ENCODE measurements around the gene B3GNT3. TPM values are rescaled to one million over a fixed set of nuclear protein-coding genes. Genes with fewer than 3 reads are reported as not detected.

Gene B3GNT3
- total RNA-seq, 3 donors from 2014 or later: 0.32 to 6.9 (median 2.0) TPM

- Histone ChIP-seq H3K4me3 (no peak overlapping the region), H3K27me3 (no peaks in the 10 kb centered on the region), H3K4me1 (no peaks in the 10 kb centered on the region), H3K27ac (no peak overlapping the region), H3K36me3 (no peaks in the 10 kb centered on the region), H3K9me3 (no peaks in the 10 kb centered on the region)
- DNase-seq (ENCODE audit: low spot score in 2 of 2): no peak
- intact Hi-C loops (cut with DNase I; ENCODE audit: low total_unique reads): no loop called here
- TF ChIP-seq, protein P1, sequence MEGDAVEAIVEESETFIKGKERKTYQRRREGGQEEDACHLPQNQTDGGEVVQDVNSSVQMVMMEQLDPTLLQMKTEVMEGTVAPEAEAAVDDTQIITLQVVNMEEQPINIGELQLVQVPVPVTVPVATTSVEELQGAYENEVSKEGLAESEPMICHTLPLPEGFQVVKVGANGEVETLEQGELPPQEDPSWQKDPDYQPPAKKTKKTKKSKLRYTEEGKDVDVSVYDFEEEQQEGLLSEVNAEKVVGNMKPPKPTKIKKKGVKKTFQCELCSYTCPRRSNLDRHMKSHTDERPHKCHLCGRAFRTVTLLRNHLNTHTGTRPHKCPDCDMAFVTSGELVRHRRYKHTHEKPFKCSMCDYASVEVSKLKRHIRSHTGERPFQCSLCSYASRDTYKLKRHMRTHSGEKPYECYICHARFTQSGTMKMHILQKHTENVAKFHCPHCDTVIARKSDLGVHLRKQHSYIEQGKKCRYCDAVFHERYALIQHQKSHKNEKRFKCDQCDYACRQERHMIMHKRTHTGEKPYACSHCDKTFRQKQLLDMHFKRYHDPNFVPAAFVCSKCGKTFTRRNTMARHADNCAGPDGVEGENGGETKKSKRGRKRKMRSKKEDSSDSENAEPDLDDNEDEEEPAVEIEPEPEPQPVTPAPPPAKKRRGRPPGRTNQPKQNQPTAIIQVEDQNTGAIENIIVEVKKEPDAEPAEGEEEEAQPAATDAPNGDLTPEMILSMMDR (IDR thresholded peaks at IDR 0.05): no peak
- TF ChIP-seq POLR2AphosphoS5 (IDR thresholded peaks at IDR 0.05) (no peak), POLR2A (IDR thresholded peaks at IDR 0.05) (no peak)
Observed at GRCh38 chr19:17832443-17833208, 37.7 kb downstream of the B3GNT3 start.

- no peak for TF ChIP-seq POLR2AphosphoS5 (IDR thresholded peaks at IDR 0.05)
- TF ChIP-seq, protein P1 (IDR thresholded peaks at IDR 0.05): no peak
- no peak for TF ChIP-seq POLR2A (IDR thresholded peaks at IDR 0.05)
- intact Hi-C loops (cut with DNase I; ENCODE audit: low total_unique reads): no loop called here
Observed at GRCh38 chr19:17834350-17835181, 39.6 kb downstream of the B3GNT3 start.

GRCh38 chr19:17835182-17836006 is 40.5 kb downstream of the B3GNT3 start:
- H3K4me3 ChIP-seq: no peak overlapping the region
- intact Hi-C loops (cut with DNase I; ENCODE audit: low total_unique reads): no loop called here
- no peak for DNase-seq (ENCODE audit: low spot score in 2 of 2)
- no peaks in the 10 kb centered on the region for H3K27me3 ChIP-seq
- H3K9me3 ChIP-seq: no peaks in the 10 kb centered on the region
- H3K27ac ChIP-seq: no peak overlapping the region
- TF ChIP-seq POLR2A (IDR thresholded peaks at IDR 0.05): no peak
- TF ChIP-seq, protein P1 (IDR thresholded peaks at IDR 0.05): no peak
- TF ChIP-seq POLR2AphosphoS5 (IDR thresholded peaks at IDR 0.05): no peak
- no peaks in the 10 kb centered on the region for H3K36me3 ChIP-seq
- no peaks in the 10 kb centered on the region for H3K4me1 ChIP-seq

More at GRCh38 chr19:17834350-17835181, 39.6 kb downstream of the B3GNT3 start:
- H3K9me3 ChIP-seq: no peaks in the 10 kb centered on the region
- H3K36me3 ChIP-seq: no peaks in the 10 kb centered on the region
- H3K27ac ChIP-seq: no peak overlapping the region
- H3K4me1 ChIP-seq: no peaks in the 10 kb centered on the region
- no peak for DNase-seq (ENCODE audit: low spot score in 2 of 2)
- H3K4me3 ChIP-seq: no peak overlapping the region
- H3K27me3 ChIP-seq: no peaks in the 10 kb centered on the region

- Histone ChIP-seq H3K27me3 (no peaks in the 10 kb centered on the region), H3K4me3 (no peak overlapping the region), H3K4me1 (no peaks in the 10 kb centered on the region), H3K9me3 (no peaks in the 10 kb centered on the region), H3K36me3 (no peaks in the 10 kb centered on the region), H3K27ac (no peak overlapping the region)
- intact Hi-C loops (cut with DNase I; ENCODE audit: low total_unique reads): no loop called here
- DNase-seq (ENCODE audit: low spot score in 2 of 2): no peak
- TF ChIP-seq POLR2A (IDR thresholded peaks at IDR 0.05) (no peak), POLR2AphosphoS5 (IDR thresholded peaks at IDR 0.05) (no peak)
- TF ChIP-seq, protein P1 (IDR thresholded peaks at IDR 0.05): no peak
Observed at GRCh38 chr19:17836530-17836929, 41.6 kb downstream of the B3GNT3 start.
